Measurements from ENCODE around the gene HSDL2.

The HSDL2 gene

DNA sequence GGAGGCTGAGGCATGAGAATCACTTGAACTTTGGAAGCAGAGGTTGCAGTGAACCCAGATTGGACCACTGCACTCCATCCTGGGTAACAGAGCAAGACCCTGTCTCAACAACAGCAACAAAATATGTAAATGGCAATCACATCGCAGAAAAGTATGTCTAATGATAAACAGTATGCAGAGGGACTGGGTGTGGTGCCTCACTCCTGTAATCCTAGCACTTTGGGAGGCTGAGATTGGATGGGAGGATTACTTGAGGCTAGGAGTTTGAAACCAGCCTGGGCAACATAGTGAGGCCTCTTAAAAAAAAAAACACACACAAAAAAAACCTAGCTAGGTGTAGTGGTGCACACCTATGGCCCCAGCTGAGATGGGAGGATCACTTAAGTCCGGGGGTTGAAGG, 40.3 kb downstream of the HSDL2 start:
- H3K4me1 ChIP-seq (ENCODE audit: insufficient read depth, low read length), result no peaks in the 10 kb centered on the region
- H2AFZ ChIP-seq (ENCODE audit: low read depth, low read length), result no peak overlapping the region
- no peaks in the 10 kb centered on the region for H3K27me3 ChIP-seq (ENCODE audit: insufficient read depth, low read length)
- no peaks in the 10 kb centered on the region for H3K9me3 ChIP-seq (ENCODE audit: low read length)
- peaks cover 33% of the 10 kb centered on the region for H3K36me3 ChIP-seq (ENCODE audit: insufficient read depth, low read length)
- no peak overlapping the region for H3K4me3 ChIP-seq (ENCODE audit: low read length)

DNA sequence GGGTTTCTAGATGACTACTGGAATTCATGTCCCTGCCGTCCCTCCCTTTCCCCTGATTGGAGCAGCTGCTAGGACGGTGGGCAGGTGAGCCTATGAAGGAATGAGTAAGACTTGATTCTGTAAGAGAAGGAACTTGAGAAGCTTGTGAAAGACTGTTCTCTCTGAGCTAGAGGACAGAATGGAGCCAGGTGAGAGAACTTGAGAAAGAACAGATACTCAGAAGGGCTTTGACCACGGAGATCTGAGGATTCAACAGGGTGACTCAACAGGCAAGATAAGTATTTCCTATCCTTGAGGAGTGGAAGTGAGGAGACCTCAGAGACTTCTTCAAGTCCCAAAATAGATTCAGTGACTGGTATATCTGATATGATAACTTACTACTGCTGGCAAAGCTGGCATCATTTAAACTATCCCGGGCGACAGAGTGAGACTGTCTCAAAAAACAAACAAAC, 41.9 kb downstream of the HSDL2 start:
- no peaks in the 10 kb centered on the region for H3K4me1 ChIP-seq (ENCODE audit: insufficient read depth, low read length)
- no peaks in the 10 kb centered on the region for H3K9me3 ChIP-seq (ENCODE audit: low read length)
- H3K4me3 ChIP-seq (ENCODE audit: low read length), result no peak overlapping the region
- H3K27me3 ChIP-seq (ENCODE audit: insufficient read depth, low read length), result no peaks in the 10 kb centered on the region
- H3K36me3 ChIP-seq (ENCODE audit: insufficient read depth, low read length), result peaks cover 32% of the 10 kb centered on the region
- H2AFZ ChIP-seq (ENCODE audit: low read depth, low read length), result no peak overlapping the region

- Histone ChIP-seq H3K9me3 (ENCODE audit: low read length) (no peaks in the 10 kb centered on the region), H3K4me1 (ENCODE audit: insufficient read depth, low read length) (no peaks in the 10 kb centered on the region), H3K4me3 (ENCODE audit: low read length) (no peak overlapping the region), H3K27me3 (ENCODE audit: insufficient read depth, low read length) (no peaks in the 10 kb centered on the region), H2AFZ (ENCODE audit: low read depth, low read length) (no peak overlapping the region), H3K36me3 (ENCODE audit: insufficient read depth, low read length) (peaks cover 32% of the 10 kb centered on the region)
These were observed 42.7 kb downstream of the HSDL2 start for GRCh38 chr9:112422417-112423148.

GRCh38 chr9:112430006-112430522, 50.2 kb downstream of the HSDL2 start:
- Histone ChIP-seq H3K36me3 (ENCODE audit: insufficient read depth, low read length) (peaks cover 11% of the 10 kb centered on the region), H3K27me3 (ENCODE audit: insufficient read depth, low read length) (no peaks in the 10 kb centered on the region), H2AFZ (ENCODE audit: low read depth, low read length) (no peak overlapping the region)

GRCh38 chr9:112433499-112434392, 53.8 kb downstream of the HSDL2 start:
- Histone ChIP-seq H3K9me3 (ENCODE audit: low read length) (no peaks in the 10 kb centered on the region), H2AFZ (ENCODE audit: low read depth, low read length) (no peak overlapping the region), H3K27me3 (ENCODE audit: insufficient read depth, low read length) (no peaks in the 10 kb centered on the region), H3K4me3 (ENCODE audit: low read length) (no peak overlapping the region), H3K4me1 (ENCODE audit: insufficient read depth, low read length) (no peaks in the 10 kb centered on the region), H3K36me3 (ENCODE audit: insufficient read depth, low read length) (peaks cover 10% of the 10 kb centered on the region)

More at GRCh38 chr9:112430006-112430522, 50.2 kb downstream of the HSDL2 start:
- H3K4me1 ChIP-seq (ENCODE audit: insufficient read depth, low read length), result no peaks in the 10 kb centered on the region
- no peaks in the 10 kb centered on the region for H3K9me3 ChIP-seq (ENCODE audit: low read length)
- no peak overlapping the region for H3K4me3 ChIP-seq (ENCODE audit: low read length)

- H3K36me3 ChIP-seq (ENCODE audit: insufficient read depth, low read length), result peaks cover 10% of the 10 kb centered on the region
- H3K4me1 ChIP-seq (ENCODE audit: insufficient read depth, low read length), result no peaks in the 10 kb centered on the region
- H3K4me3 ChIP-seq (ENCODE audit: low read length), result no peak overlapping the region
- no peaks in the 10 kb centered on the region for H3K9me3 ChIP-seq (ENCODE audit: low read length)
- no peak overlapping the region for H2AFZ ChIP-seq (ENCODE audit: low read depth, low read length)
- no peaks in the 10 kb centered on the region for H3K27me3 ChIP-seq (ENCODE audit: insufficient read depth, low read length)
These were observed 54.6 kb downstream of the HSDL2 start for GRCh38 chr9:112434487-112434886.

GRCh38 chr9:112437406-112437805, 57.5 kb downstream of the HSDL2 start:
- Histone ChIP-seq H2AFZ (ENCODE audit: low read depth, low read length) (no peak overlapping the region), H3K36me3 (ENCODE audit: insufficient read depth, low read length) (peaks cover 19% of the 10 kb centered on the region), H3K4me1 (ENCODE audit: insufficient read depth, low read length) (no peaks in the 10 kb centered on the region), H3K27me3 (ENCODE audit: insufficient read depth, low read length) (no peaks in the 10 kb centered on the region), H3K9me3 (ENCODE audit: low read length) (no peaks in the 10 kb centered on the region), H3K4me3 (ENCODE audit: low read length) (no peak overlapping the region)

DNA sequence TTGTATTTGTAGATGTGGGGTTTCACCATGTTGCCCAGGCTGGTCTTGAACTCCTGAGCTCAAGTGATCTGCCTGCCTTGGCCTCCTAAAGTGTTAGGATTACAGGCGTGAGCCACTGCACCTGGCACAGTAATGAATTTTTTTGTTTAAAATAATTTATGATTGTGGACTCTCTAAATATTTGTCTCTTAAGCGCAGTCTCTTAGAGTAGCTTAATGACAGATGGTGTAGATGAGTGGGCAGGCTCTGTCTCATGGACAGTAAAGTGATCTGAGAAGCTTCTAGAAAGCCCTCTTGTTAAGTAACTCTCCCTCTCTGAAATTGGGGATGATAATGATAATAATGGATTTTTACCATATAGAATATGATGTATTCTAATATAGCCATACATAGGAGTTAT, 59.3 kb downstream of the HSDL2 start:
- no peak overlapping the region for H3K4me3 ChIP-seq (ENCODE audit: low read length)
- H3K27me3 ChIP-seq (ENCODE audit: insufficient read depth, low read length), result no peaks in the 10 kb centered on the region
- no peaks in the 10 kb centered on the region for H3K9me3 ChIP-seq (ENCODE audit: low read length)
- no peak overlapping the region for H2AFZ ChIP-seq (ENCODE audit: low read depth, low read length)
- peaks cover 12% of the 10 kb centered on the region for H3K36me3 ChIP-seq (ENCODE audit: insufficient read depth, low read length)
- H3K4me1 ChIP-seq (ENCODE audit: insufficient read depth, low read length), result no peaks in the 10 kb centered on the region

- Histone ChIP-seq H3K4me1 (ENCODE audit: insufficient read depth, low read length) (no peaks in the 10 kb centered on the region), H3K4me3 (ENCODE audit: low read length) (no peak overlapping the region), H3K36me3 (ENCODE audit: insufficient read depth, low read length) (peaks cover 10% of the 10 kb centered on the region), H3K27me3 (ENCODE audit: insufficient read depth, low read length) (no peaks in the 10 kb centered on the region), H2AFZ (ENCODE audit: low read depth, low read length) (no peak overlapping the region), H3K9me3 (ENCODE audit: low read length) (no peaks in the 10 kb centered on the region)
These were observed 59.9 kb downstream of the HSDL2 start for GRCh38 chr9:112439825-112440224.

DNA sequence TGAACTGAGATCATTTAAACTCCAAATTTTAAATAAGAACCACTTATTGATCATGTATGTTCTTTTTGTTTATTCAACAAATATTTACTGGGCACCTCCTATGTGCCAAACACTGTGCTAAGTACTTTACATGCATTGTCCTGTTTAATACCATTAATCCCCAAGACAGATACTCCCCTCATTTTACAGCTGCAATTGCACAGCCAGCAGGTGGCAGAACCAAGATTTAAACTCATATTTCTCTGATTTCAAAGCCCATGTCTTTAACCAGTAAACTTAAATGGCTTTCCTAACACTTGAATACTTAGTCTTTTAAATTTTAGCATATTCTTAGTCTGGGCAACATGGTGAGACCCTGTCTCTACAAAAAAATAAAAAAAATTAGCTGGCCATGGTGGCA, 63.3 kb downstream of the HSDL2 start:
- Histone ChIP-seq H3K9me3 (ENCODE audit: low read length) (no peaks in the 10 kb centered on the region), H3K27me3 (ENCODE audit: insufficient read depth, low read length) (no peaks in the 10 kb centered on the region), H2AFZ (ENCODE audit: low read depth, low read length) (no peak overlapping the region), H3K36me3 (ENCODE audit: insufficient read depth, low read length) (peaks cover 19% of the 10 kb centered on the region), H3K4me1 (ENCODE audit: insufficient read depth, low read length) (no peaks in the 10 kb centered on the region), H3K4me3 (ENCODE audit: low read length) (no peak overlapping the region)

GRCh38 chr9:112443636-112444035, 63.7 kb downstream of the HSDL2 start:
- Histone ChIP-seq H3K4me3 (ENCODE audit: low read length) (no peak overlapping the region), H3K36me3 (ENCODE audit: insufficient read depth, low read length) (peaks cover 19% of the 10 kb centered on the region), H3K4me1 (ENCODE audit: insufficient read depth, low read length) (no peaks in the 10 kb centered on the region), H3K9me3 (ENCODE audit: low read length) (no peaks in the 10 kb centered on the region), H2AFZ (ENCODE audit: low read depth, low read length) (no peak overlapping the region), H3K27me3 (ENCODE audit: insufficient read depth, low read length) (no peaks in the 10 kb centered on the region)

- no peaks in the 10 kb centered on the region for H3K27me3 ChIP-seq (ENCODE audit: insufficient read depth, low read length)
- no peaks in the 10 kb centered on the region for H3K4me1 ChIP-seq (ENCODE audit: insufficient read depth, low read length)
- H3K9me3 ChIP-seq (ENCODE audit: low read length), result no peaks in the 10 kb centered on the region
- H3K4me3 ChIP-seq (ENCODE audit: low read length), result no peak overlapping the region
- peaks cover 15% of the 10 kb centered on the region for H3K36me3 ChIP-seq (ENCODE audit: insufficient read depth, low read length)
- no peak overlapping the region for H2AFZ ChIP-seq (ENCODE audit: low read depth, low read length)
These were observed 65.3 kb downstream of the HSDL2 start for GRCh38 chr9:112445196-112445595.

DNA sequence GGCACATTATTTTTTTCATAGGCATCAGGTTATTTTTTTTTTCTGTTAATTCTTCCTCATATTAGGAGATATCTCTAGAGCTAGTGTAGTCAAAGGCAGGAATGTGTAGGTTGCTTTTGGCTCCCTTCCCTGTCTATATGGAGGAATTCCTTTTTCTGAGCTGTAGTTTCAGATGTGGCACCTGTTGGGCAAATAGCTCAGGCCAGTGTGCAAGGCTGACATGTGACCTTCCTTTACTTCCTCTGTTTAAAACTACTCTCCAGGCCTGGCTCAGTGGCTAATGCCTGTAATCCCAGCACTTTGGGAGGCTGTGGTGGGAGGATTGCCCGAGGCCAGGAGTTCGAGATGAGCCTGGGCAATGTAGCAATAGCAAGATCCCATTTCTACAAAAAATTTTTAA, 66.2 kb downstream of the HSDL2 start:
- no peaks in the 10 kb centered on the region for H3K4me1 ChIP-seq (ENCODE audit: insufficient read depth, low read length)
- no peaks in the 10 kb centered on the region for H3K9me3 ChIP-seq (ENCODE audit: low read length)
- no peak overlapping the region for H3K4me3 ChIP-seq (ENCODE audit: low read length)
- H3K36me3 ChIP-seq (ENCODE audit: insufficient read depth, low read length), result peaks cover 15% of the 10 kb centered on the region
- no peak overlapping the region for H2AFZ ChIP-seq (ENCODE audit: low read depth, low read length)
- H3K27me3 ChIP-seq (ENCODE audit: insufficient read depth, low read length), result no peaks in the 10 kb centered on the region
